HG02610 (cell line): ENCODE measurements around the gene GRIA1.
A peak's percentile ranks its signal among the peaks of the same experiment; 100 is the strongest.

ENCODE experiments used
- ATAC-seq: cut with Tn5 transposase; IDR thresholded peaks from one replicate; pipeline ENCODE4 v1.9.1; 2021; ENCODE audit warnings: mild to moderate bottlenecking, moderate library complexity; ENCODE audit not compliant: unreplicated experiment

The GRIA1 gene

DNA sequence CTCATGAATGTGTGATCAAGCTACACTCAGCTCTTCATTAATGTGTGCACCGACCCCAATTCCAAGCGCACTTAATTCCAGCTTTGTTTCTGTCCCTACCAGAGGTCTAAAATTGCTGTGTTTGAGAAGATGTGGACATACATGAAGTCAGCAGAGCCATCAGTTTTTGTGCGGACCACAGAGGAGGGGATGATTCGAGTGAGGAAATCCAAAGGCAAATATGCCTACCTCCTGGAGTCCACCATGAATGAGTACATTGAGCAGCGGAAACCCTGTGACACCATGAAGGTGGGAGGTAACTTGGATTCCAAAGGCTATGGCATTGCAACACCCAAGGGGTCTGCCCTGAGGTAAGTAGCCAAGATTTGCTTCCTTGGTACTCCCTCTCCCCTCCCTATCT, 279.6 kb downstream of the GRIA1 start:
- no peak for ATAC-seq

- ATAC-seq = no peak
These were observed 284.2 kb downstream of the GRIA1 start for GRCh38 chr5:153774686-153775085.

- no peak for ATAC-seq
These were observed 285.5 kb downstream of the GRIA1 start for GRCh38 chr5:153775923-153776322.

DNA sequence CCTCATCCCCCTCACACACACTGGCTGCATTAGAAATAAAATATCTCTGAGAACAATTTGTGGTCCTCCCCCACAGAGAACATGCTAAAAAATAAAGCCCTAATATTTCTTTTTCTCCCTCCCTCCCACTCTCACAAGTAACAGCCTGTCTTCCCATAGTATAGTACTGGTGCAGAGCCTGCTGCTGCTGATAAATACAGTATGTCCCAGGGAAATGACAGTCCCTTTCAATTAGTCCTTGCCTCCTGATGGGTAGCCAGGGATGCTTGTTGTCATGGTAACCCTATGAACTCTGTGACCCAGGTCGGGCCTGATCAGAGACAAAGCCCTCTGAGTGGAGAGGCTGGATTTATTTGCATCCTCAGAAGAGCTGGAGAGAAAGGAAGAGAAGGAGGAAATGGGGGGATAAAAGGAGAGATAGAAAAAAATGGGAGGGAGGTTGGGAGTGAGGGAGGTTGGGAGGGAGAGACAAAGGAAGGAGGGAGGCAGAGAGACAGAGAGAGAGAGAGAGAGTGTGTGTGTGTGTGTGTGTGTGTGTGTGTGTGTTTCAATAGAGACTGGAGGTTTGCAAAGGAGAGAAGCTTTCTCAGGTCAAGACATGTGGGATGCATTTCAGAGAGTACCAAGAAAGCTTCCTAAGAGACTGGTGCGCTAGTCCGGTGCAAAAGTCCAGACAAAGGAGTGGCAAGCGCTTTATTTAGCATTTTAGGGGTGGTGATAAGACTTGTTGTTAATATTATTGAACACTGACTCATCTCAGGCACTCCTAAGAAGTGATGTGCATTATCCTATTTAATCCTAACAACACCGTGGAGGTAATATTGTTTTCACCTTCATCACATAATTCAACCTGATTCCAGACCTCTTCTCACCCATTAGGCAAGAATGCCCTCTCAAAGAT, 287.5 kb downstream of the GRIA1 start:
- ATAC-seq = no peak

GRCh38 chr5:153779836-153780235, 289.4 kb downstream of the GRIA1 start:
- ATAC-seq = no peak

GRCh38 chr5:153780876-153781705, 290.6 kb downstream of the GRIA1 start:
- no peak for ATAC-seq

GRCh38 chr5:153782589-153783361, 292.3 kb downstream of the GRIA1 start:
- ATAC-seq = no peak

DNA sequence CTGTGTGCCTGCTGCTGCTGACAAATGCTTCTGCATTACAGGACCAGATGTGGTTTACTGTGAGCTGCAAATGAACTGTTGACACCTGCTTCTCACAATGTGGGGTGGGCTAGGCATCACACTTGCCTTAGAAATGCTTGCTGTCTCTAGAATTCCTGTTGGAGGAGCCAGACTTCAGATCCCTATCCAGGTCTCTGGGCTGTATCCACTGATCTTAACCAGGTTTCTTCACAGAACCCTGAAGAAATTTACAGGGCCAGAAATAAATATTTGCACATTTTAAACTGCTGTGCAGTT, 292.8 kb downstream of the GRIA1 start:
- no peak for ATAC-seq

DNA sequence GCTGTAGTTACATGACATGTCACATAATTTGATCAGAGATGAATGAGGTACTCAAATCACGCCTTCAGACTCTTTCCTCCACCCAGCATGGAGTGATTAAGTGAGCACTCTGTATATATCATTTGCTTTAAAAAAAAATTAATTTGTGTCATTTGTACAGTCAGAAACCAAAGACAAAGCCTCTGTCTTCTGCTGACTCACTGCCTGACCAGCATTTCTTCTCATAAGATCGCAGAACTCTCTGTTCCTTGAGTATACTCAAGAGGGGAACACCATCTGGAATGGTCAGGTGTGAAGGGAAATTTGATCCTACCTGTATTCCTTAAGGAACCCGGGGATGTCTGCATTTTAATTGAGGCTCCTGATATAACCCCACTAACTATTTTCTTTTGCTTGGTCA, 293.8 kb downstream of the GRIA1 start:
- ATAC-seq = no peak

GRCh38 chr5:153791339-153791738, 300.9 kb downstream of the GRIA1 start:
- ATAC-seq = no peak

DNA sequence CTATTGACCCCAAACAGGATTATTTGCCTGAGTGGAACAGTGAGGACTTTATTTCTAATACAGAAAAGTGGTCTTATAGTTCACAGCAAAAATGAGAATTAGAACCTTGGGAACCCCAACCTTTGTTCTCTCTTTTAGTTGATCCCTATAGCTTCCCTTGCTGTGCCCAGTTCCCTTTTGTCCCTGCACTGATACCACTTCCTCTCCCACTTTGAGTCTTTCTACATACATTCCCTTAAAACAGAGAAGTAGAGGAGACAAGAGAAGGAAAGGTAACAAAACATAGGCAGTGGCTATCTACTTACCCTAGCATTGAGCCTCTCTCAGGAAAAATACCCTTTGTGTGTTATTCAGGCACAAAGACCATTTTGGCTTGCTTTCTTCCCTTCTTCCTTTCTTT, 301.8 kb downstream of the GRIA1 start:
- ATAC-seq = no peak

GRCh38 chr5:153793699-153794098, 303.2 kb downstream of the GRIA1 start:
- ATAC-seq = no peak

DNA sequence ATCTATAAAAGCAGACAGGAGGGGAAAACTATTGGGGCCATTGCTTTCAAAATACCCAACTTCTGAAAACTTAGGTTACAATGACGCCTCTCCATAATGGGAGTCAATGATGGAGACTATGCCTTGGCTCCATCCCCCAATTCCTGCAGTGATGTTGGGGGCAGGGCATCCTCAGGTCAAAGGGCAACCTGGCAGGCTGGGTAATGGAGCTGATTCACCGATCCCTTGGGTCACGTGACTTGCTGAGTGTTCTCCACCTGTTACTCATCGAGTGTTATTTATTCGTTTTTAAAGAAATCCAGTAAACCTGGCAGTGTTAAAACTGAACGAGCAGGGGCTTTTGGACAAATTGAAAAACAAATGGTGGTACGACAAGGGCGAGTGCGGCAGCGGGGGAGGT, 303.9 kb downstream of the GRIA1 start:
- no peak for ATAC-seq

DNA sequence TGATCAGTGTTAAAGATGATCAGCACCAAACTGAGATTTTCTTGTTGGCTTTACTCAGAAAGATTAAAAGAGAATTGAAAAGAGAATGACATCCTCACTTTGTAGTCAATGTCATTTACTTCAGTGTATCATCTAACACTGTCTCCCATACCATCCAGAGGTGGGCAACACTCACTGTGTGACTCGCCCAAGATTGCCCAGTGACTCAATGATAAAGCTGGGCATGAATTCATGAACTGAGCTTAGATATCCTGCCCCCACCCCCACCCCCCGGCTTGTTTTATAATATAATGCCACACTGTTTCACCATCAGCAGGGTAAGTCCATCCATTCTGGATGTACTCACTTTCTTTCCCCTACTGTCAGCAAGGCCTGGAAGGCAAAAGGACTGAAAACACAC, 306.1 kb downstream of the GRIA1 start:
- ATAC-seq = no peak

GRCh38 chr5:153797484-153797883, 307.0 kb downstream of the GRIA1 start:
- peak; percentile 75 for ATAC-seq

GRCh38 chr5:153798830-153799229, 308.4 kb downstream of the GRIA1 start:
- no peak for ATAC-seq

- no peak for ATAC-seq
These were observed 309.0 kb downstream of the GRIA1 start for GRCh38 chr5:153799466-153799865.

- no peak for ATAC-seq
These were observed 311.8 kb downstream of the GRIA1 start for GRCh38 chr5:153802050-153802821.

GRCh38 chr5:153807801-153808200, 317.3 kb downstream of the GRIA1 start:
- ATAC-seq = no peak

DNA sequence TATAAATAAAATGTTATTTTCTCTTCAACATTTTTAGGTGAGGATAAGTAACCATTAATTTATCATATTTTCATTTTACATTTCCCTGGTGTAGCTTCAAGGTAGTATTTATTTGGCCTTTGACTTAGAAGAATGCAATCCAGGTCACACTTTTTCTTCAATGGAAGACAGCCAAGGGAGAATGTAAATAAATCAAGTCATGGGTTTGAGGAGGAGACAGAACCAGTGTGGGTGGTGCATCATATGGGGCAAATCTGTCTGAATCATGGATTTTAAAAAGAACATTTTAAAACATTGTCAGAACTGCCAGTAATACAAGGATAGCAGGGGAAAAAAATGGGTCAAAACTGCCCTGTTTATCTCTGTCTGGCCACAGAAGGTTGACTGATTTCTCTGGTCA, 318.7 kb downstream of the GRIA1 start:
- no peak for ATAC-seq

DNA sequence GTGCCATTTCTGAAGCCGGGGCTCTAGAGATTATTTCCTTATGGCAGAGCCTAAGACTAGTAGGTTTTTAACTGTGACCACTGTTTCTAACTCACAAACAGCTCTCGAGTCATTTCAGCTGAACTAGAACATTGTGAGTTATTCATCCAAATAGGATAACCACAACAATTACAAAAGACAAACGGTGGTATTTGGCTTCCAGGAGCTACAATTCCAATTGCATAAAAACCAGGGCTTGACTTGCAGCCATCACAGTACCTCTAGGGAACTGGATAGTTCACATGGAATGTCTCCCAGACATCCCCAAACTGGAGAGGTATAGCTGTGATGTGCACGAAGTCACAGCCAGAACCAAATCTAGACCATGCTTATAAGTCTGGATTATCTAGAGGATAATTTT, 323.4 kb downstream of the GRIA1 start:
- ATAC-seq = no peak
